ENCODE results near the gene NDUFA6.

DNA sequence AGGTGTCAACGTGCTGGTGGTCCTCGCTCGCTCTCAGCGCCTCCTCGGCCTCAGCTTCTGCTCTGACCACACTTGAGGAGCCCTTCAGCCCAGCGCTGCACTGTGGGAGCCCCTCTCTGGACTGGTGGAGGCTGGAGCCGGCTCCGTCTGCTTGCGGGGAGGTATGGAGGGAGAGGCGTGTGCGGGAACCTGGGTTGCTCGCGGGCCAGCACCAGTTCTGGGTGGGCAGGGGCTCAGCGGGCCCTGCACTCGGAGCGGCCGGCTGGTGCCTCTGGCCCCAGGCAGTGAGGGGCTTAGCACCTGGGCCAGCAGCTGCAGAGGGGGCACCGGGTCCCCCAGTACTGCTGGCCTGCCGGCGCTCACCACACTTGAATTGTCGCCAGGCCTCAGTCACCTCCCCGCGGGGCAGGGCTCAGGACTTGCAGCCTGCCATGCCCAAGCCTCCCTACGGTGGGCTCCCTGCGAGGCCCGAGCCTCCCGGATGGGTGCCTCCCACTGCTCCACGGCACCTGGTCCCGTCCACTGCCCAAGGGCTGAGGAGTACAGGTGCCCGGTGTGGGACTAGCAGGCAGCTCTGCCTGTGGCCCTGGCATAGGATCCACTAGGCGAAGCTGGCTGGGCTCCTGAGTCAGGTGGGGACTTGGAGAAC is 47.7 kb upstream of the NDUFA6 start:
- TF ChIP-seq, protein P1, sequence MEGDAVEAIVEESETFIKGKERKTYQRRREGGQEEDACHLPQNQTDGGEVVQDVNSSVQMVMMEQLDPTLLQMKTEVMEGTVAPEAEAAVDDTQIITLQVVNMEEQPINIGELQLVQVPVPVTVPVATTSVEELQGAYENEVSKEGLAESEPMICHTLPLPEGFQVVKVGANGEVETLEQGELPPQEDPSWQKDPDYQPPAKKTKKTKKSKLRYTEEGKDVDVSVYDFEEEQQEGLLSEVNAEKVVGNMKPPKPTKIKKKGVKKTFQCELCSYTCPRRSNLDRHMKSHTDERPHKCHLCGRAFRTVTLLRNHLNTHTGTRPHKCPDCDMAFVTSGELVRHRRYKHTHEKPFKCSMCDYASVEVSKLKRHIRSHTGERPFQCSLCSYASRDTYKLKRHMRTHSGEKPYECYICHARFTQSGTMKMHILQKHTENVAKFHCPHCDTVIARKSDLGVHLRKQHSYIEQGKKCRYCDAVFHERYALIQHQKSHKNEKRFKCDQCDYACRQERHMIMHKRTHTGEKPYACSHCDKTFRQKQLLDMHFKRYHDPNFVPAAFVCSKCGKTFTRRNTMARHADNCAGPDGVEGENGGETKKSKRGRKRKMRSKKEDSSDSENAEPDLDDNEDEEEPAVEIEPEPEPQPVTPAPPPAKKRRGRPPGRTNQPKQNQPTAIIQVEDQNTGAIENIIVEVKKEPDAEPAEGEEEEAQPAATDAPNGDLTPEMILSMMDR (IDR thresholded peaks at IDR 0.05; ENCODE audit: low read depth, low read length, poor library complexity, severe bottlenecking): no peak
- no peak for TF ChIP-seq EZH2phosphoT487 (IDR thresholded peaks at IDR 0.05; ENCODE audit: borderline replicate concordance, low read length)
